K562 (cell line): ENCODE data around the gene IL12B. TPM values are rescaled to one million over a fixed set of nuclear protein-coding genes. Genes with fewer than 3 reads are reported as not detected.

Source experiments
- ATAC-seq: fragments of 200-7000 bp; cut with Tn5 transposase; 3 replicates; pipeline ENCODE4 v1.9.1; 2020; ENCODE audit warnings: moderate library complexity
- BruUV-seq: library from RNA; stranded (reverse); fragments of 400-500 nt; replicated peaks from 2 replicates; lab custom pipeline; 2021; lab: Mats Ljungman, UMichigan
- CTCF ChIA-PET: fragments of 300-600 bp; formaldehyde crosslinking; extraction: SDS; loops from one replicate; lab custom pipeline; 2021; ENCODE audit warnings: low intra/inter-chr PET ratio; lab: Yijun Ruan, JAX
- POLR2A ChIA-PET: fragments of 300-600, 350-650 bp; sonication (Branson Sonifier 250); formaldehyde crosslinking; extraction: SDS; loops from one replicate; lab custom pipeline; 2021; ENCODE audit warnings: antibody characterized with exemption, inconsistent platforms; lab: Yijun Ruan, JAX
- DNase-seq, 4 experiments: peaks; one replicate each; pipeline versions ENCODE4 v3.0.0 to v3.0.0-alpha.2; 2011 to 2018; ENCODE audit warnings: low spot score in 3 of 4, mixed read lengths in 3 of 4; ENCODE audit errors: extremely low read depth in 1 of 4
- FAIRE-seq: peaks from 2 replicates; lab custom pipeline; 2011; peaks lifted over from hg19 to GRCh38; lab: Jason Lieb, UNC
- H2AFZ ChIP-seq: 2 replicates; pipeline ENCODE4 v1.6.0; 2011; ENCODE audit warnings: low read depth, low read length, control low read depth, inconsistent platforms
- H3K27ac ChIP-seq: fragments of 200-600 bp; 3 replicates; pipeline ENCODE4 v1.8.0; 2011; ENCODE audit warnings: low read depth, mild to moderate bottlenecking, control low read depth, inconsistent platforms, low read length, moderate library complexity, mixed read lengths; ENCODE audit errors: extremely low read depth
- H3K27me3 ChIP-seq, 2 experiments: fragments of 300-600 bp in 1 of 2; 2 replicates in 1 of 2; 3 replicates in 1 of 2; pipeline versions ENCODE4 v1.6.0 to v1.8.0; 2011; ENCODE audit warnings: inconsistent platforms in 2 of 2, low read length in 2 of 2, mild to moderate bottlenecking in 1 of 2, mixed read lengths in 1 of 2, moderate library complexity in 1 of 2; ENCODE audit not compliant: control insufficient read depth in 2 of 2, insufficient read depth in 2 of 2
- H3K36me3 ChIP-seq: fragments of 300-600 bp; 3 replicates; pipeline ENCODE4 v1.8.0; 2011; ENCODE audit warnings: mild to moderate bottlenecking, low read length, inconsistent platforms; ENCODE audit not compliant: control insufficient read depth, insufficient read depth
- H3K4me1 ChIP-seq, 2 experiments: fragments of 200-600 bp in 1 of 2; replicated peaks in 1 of 2; 2 replicates in 1 of 2; 3 replicates in 1 of 2; pipeline versions ENCODE4 v1.5.1 to v1.8.0; 2011; ENCODE audit warnings: inconsistent platforms in 2 of 2, low read length in 2 of 2, mild to moderate bottlenecking in 1 of 2, mixed read lengths in 1 of 2, moderate library complexity in 1 of 2; ENCODE audit not compliant: control insufficient read depth in 2 of 2, insufficient read depth in 2 of 2
- H3K4me2 ChIP-seq: 2 replicates; pipeline ENCODE4 v1.6.1; 2011; ENCODE audit warnings: low read length, control low read depth, inconsistent platforms, mixed read lengths; ENCODE audit not compliant: insufficient read depth
- H3K4me3 ChIP-seq: fragments of 200-600 bp; sonication (generic), shearing (Covaris generic); 2 replicates; pipeline ENCODE4 v1.5.1; 2016; ENCODE audit warnings: control low read depth, inconsistent platforms
- H3K79me2 ChIP-seq: fragments of 200-600 bp; 3 replicates; pipeline ENCODE4 v1.8.0; 2011; ENCODE audit warnings: low read length, inconsistent platforms; ENCODE audit not compliant: control insufficient read depth, insufficient read depth
- H3K9ac ChIP-seq, 2 experiments: 2 replicates each; pipeline versions ENCODE4 v1.6.0 to v1.6.1; 2011; ENCODE audit warnings: low read depth in 2 of 2, low read length in 2 of 2, control low read depth in 1 of 2, inconsistent platforms in 1 of 2, mild to moderate bottlenecking in 1 of 2, mixed read lengths in 1 of 2; ENCODE audit not compliant: insufficient read depth in 1 of 2
- H3K9me1 ChIP-seq: one replicate; pipeline ENCODE4 v1.6.0; 2011; ENCODE audit warnings: inconsistent platforms, mild to moderate bottlenecking, low read length, moderate library complexity; ENCODE audit not compliant: control insufficient read depth, insufficient read depth
- H3K9me3 ChIP-seq: replicated peaks from 2 replicates; pipeline ENCODE4 v1.5.1; 2011; ENCODE audit warnings: low read depth, low read length, inconsistent platforms; ENCODE audit not compliant: control insufficient read depth, insufficient read depth
- H4K20me1 ChIP-seq: replicated peaks from 2 replicates; pipeline ENCODE4 v1.6.1; 2011; ENCODE audit warnings: low read length, inconsistent platforms, mixed read lengths; ENCODE audit not compliant: control insufficient read depth, insufficient read depth
- AFF4 ChIP-seq: sonication (generic); formaldehyde crosslinking; IDR thresholded peaks from 2 replicates; pipeline ENCODE4 v1.8.0; 2023; ENCODE audit warnings: mild to moderate bottlenecking, missing genetic modification reagents
- E2F3 ChIP-seq: fragments of 250-450 bp; sonication (Bioruptor Pico); IDR thresholded peaks from 2 replicates; pipeline ENCODE4 v1.4.0; 2020; ENCODE audit warnings: mild to moderate bottlenecking
- MAZ ChIP-seq, 2 experiments: fragments of 450-650 bp in 1 of 2; sonication (generic) in 1 of 2; formaldehyde crosslinking; IDR thresholded peaks in 1 of 2; conservative IDR thresholded peaks in 1 of 2; 2 replicates each; pipeline versions ENCODE4 v1.4.0 to v1.5.0; 2020; ENCODE audit warnings: mild to moderate bottlenecking in 1 of 2, missing genetic modification reagents in 1 of 2
- PREB ChIP-seq: sonication (generic); formaldehyde crosslinking; IDR thresholded peaks from 2 replicates; pipeline ENCODE4 v1.8.1; 2023; ENCODE audit warnings: mild to moderate bottlenecking, missing genetic modification reagents
- XRCC4 ChIP-seq: IDR thresholded peaks from one replicate; pipeline ENCODE4 v1.6.1; 2011; ENCODE audit not compliant: insufficient read depth, insufficient read length; ENCODE audit errors: extremely low read depth
- ZNF699 ChIP-seq: fragments of 250-450 bp; sonication (Bioruptor Pico); IDR thresholded peaks from 2 replicates; pipeline ENCODE4 v1.8.0; 2021; ENCODE audit warnings: mild to moderate bottlenecking, moderate library complexity; ENCODE audit not compliant: insufficient replicate concordance
- WGBS: fragments of 100-300 bp; shearing (Covaris generic); methylation state at CpG from one replicate; pipeline ENCODE4 v1.1.6; 2016; ENCODE audit warnings: low coverage, mixed read lengths; ENCODE audit not compliant: insufficient coverage; ENCODE audit errors: missing lambda C conversion rate; 5-methylcytosine and 5-hydroxymethylcytosine counted together
- in situ Hi-C: fragments of 300-500 bp; cut with MboI; formaldehyde crosslinking; loops from 4 replicates; pipeline ENCODE4 v1.15.0; 2018; ENCODE audit warnings: inconsistent platforms, mixed read lengths
- intact Hi-C: fragments of 100-400 bp; cut with micrococcal nuclease; formaldehyde crosslinking; loops from 2 replicates; pipeline ENCODE4 v1.14.2; 2022
- polyA plus RNA-seq, 8 experiments: library from polyadenylated mRNA; depleted of rRNA in 4 of 8; stranded (reverse) in 5 of 8; unstranded in 3 of 8; fragments of >200 nt; fragmentation: Nextera tagmentation in 2 of 8; fragmentation: Illumina TruSeq in 1 of 8; extraction: Ambion mirVana in 2 of 8; extraction: Trizol in 1 of 8; gene quantifications; 2 replicates each; pipeline versions ENCODE4 v1.2.1 to v1.2.3, GENCODE V29; 2011 to 2014; ENCODE audit warnings: inconsistent platforms in 1 of 8, missing spikeins in 1 of 8
- total RNA-seq, 7 experiments: library from RNA; depleted of rRNA in 6 of 7; stranded (reverse); fragments of >200 nt in 6 of 7; fragmentation: Illumina TruSeq in 2 of 7; extraction: Trizol in 2 of 7; gene quantifications; 2 replicates each; pipeline versions ENCODE4 v1.2.1 to v1.2.3, GENCODE V29; 2011 to 2021; ENCODE audit warnings: low replicate concordance in 1 of 7

IL12B gene
- total and polyA plus RNA-seq, 9 of the 15 experiments (the other 6 are each of a cell fraction or from before 2014, with no cell fraction given), result not detected

- TF ChIP-seq MAZ (CRISPR knock-in tag; conservative IDR thresholded peaks at IDR 0.05 in 1 of 2, IDR thresholded peaks at IDR 0.05 in 1 of 2) (no peak), E2F3 (CRISPR knock-in tag) (no peak)
Measured at GRCh38 chr5:159336586-159336985, 6.3 kb upstream of the IL12B start (continued).

GRCh38 chr5:159333545-159333925 is 3.2 kb upstream of the IL12B start:
- no peak overlapping the region for H2AFZ ChIP-seq
- BruUV-seq, result no TSS peak
- ATAC-seq (no peak), FAIRE-seq (no peak), DNase-seq (no peak)
- H3K27ac ChIP-seq, result no peak overlapping the region
- H3K27me3 ChIP-seq, result peaks cover 5 to 7% of the 10 kb centered on the region in 2 experiments; a peak in 3 of 5 replicates
- no peaks in the 10 kb centered on the region for H3K9me3 ChIP-seq
- H4K20me1 ChIP-seq, result no peaks in the 10 kb centered on the region
- H3K4me2 ChIP-seq, result no peak overlapping the region
- no peak for TF ChIP-seq XRCC4
- no peak for TF ChIP-seq PREB (CRISPR knock-in tag)
- TF ChIP-seq ZNF699, result no peak
- TF ChIP-seq AFF4 (CRISPR knock-in tag), result no peak
- ChIA-PET POLR2A (interaction anchor here (0.6 kb wide), 1 partner anchor 1162 kb away, joined by 4 read pairs; no protein-coding TSS in a partner anchor), CTCF (no interaction called here)
- in situ Hi-C loops, result loop anchor here (10.0 kb wide), 1 partner anchor 1139 kb away; no protein-coding TSS in a partner anchor
- no peak overlapping the region for H3K9ac ChIP-seq
- H3K4me1 ChIP-seq, result peaks cover 0 to 6% of the 10 kb centered on the region in 2 experiments; a peak in 3 of 5 replicates
- H3K4me3 ChIP-seq, result no peak overlapping the region
- no peaks in the 10 kb centered on the region for H3K79me2 ChIP-seq
- H3K36me3 ChIP-seq, result no peaks in the 10 kb centered on the region
- intact Hi-C loops, result loop anchor here (5.0 to 10.0 kb wide), 3 partner anchors 89 to 654 kb away; partner anchors contain the start of gene ADRA1B
- WGBS, result 16% methylated on average over 1 of the region's 1 CpG
- H3K9me1 ChIP-seq, result no peaks in the 10 kb centered on the region
